Spleen (tissue), 7 donors: ENCODE results near the gene CARM1.
"Not testable (repeated sequence)": the region's sequence is repeated elsewhere in the genome, so short reads cannot be mapped to it uniquely, and the experiment has no call there.

Experiments used
- CTCF ChIP-seq, 11 experiments: fragments of 200-600 bp in 7 of 11; fragments of 450-650 bp in 4 of 11; sonication (generic) in 4 of 11; IDR thresholded peaks in 8 of 11; conservative IDR thresholded peaks in 3 of 11; 1 replicate in 7 of 11; 2 replicates in 4 of 11; pipeline versions ENCODE4 v1.4.0 to v1.8.0; 2016 to 2021; ENCODE audit warnings: antibody characterized with exemption in 11 of 11, inconsistent platforms in 4 of 11, mild to moderate bottlenecking in 1 of 11
- POLR2AphosphoS5 ChIP-seq, 3 donors: sonication (generic); formaldehyde crosslinking; IDR thresholded peaks; one replicate each; pipeline ENCODE4 v1.5.1; 2017; ENCODE audit warnings: antibody characterized with exemption in 3 of 3
- donor health status: DM: no; HTN: no; CAD: no; lungs with moderate emphysema.
- donor health status: DM: no; HTN: no; CAD: no.
- donor health status: DM: no; HTN: no; CAD: no.

DNA sequence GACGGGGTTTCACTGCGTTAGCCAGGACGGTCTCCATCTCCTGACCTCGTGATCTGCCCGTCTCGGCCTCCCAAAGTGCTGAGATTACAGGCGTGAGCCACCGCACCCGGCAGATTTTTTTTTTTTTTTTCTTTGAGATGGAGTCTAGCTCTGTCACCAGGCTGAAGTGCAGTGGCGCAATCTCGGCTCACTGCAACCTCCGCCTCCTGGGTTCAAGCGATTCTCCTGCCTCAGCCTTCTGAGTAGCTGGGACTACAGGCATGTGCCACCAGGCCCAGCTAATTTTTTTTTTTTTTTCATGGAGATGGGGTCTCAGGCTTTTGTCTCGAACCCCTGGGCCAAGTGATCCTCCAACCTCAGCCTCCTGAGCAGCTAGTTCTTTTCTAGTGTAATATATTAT, 70.3 kb downstream of the CARM1 start:
- TF ChIP-seq CTCF (IDR thresholded peaks at IDR 0.05 in 8 of 11, conservative IDR thresholded peaks at IDR 0.05 in 3 of 11); POLR2AphosphoS5 (IDR thresholded peaks at IDR 0.05): not testable (repeated sequence)
